GM19043 (cell line): Measurements from ENCODE around the gene TTC4.

Experiments
- ATAC-seq: cut with Tn5 transposase; IDR thresholded peaks from one replicate; pipeline ENCODE4 v1.9.1; 2021; ENCODE audit warnings: low read depth; ENCODE audit not compliant: unreplicated experiment

The TTC4 gene

DNA sequence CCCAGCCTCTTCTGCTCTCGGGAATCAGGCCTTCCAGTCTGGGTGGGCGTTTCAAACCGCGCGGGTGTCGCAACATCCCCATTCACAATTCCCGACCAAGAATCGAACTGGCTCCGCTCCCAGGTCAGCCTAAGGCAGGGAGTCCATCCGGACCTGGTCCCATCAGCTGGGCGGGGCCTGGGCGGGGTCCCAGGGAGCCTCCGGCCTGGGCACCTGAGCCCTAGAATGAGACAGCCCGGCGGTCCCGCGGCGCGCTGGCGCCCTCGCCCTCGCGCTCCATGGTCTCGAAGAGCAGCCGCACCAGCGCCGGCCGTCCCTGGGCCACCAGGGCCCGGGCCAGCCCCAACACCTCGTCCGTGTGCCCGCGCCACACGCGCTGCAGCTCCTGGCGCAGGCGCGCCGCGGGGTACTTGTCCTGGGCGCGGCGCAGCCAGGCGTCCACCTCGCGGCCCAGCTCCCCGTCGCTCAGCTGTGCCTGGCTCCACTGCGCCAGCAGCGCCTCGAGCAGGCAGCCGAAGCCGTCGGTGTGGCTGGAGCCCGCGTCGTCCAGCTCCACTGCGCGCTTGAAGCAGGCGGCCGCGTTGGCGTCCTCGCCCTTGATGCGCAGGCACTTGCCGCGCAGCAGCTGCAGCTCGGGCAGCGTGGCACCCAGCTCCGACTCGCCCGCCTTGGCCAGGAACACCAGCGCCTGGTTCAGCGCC, 65.5 kb downstream of the TTC4 start:
- ATAC-seq, result no peak

DNA sequence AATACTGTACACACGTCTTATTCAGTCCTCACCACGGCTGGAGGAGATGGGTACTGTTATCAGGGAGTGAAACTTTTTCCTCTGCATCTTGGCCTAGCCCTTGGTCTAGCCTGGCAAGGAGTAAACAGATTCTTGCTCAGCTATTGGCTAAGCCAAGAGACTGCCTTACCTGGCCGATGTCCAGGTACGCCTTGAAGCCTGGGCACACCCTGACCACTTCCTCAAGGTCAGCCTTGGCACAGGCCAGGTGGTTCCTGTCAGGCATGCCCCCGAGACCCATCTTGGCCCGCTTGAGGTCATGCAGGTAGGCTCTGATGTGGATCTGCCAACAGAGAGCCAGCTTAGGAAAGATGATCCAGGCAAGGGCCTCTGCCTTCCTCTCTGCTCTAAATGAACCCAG, 66.5 kb downstream of the TTC4 start:
- no peak for ATAC-seq

GRCh38 chr1:54782588-54782987, 66.9 kb downstream of the TTC4 start:
- ATAC-seq, result no peak

DNA sequence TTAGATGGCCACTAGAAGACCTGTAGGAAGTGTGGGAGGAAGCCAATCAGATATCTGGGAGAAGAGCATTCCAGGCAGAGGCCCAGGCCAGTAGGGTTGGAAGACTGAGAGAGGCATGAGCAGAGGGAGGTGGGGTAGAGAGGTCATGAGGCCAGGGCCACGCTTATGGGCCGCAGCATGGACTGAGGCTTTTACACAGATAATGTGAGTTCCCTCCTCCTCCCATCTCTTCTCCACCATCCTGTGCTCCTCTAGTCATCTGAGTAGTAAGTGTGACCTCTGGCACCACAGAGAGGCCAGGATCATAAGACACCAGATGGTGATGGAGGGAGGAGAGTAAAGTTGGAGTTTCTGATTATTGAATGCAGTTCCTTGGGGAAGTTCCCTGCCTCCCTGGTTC, 68.4 kb downstream of the TTC4 start:
- no peak for ATAC-seq

GRCh38 chr1:54786778-54787177, 71.1 kb downstream of the TTC4 start:
- no peak for ATAC-seq

GRCh38 chr1:54787604-54788003, 71.9 kb downstream of the TTC4 start:
- ATAC-seq, result no peak

DNA sequence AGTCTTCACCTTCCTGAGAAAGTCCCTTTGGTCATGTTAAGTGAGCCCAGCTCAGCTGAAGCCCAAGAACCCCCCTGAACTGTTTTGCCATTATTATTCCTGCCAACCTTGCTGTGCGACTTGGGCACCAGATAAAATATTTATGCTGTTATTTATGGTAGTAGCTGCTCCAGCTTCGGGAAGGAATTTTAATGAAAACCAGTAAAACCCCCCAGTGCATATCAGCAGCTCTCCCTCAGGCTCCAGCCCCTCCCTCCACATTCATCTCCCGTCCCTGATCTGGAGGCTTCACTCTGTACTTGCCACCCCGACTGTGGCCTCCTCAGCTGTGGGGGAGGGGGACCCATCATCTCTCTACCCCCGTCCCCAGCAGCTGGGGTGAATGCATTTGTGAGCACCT, 72.8 kb downstream of the TTC4 start:
- ATAC-seq, result no peak

- ATAC-seq, result no peak
Measured at GRCh38 chr1:54791880-54792522, 76.3 kb downstream of the TTC4 start.
